ENCODE measurements around the gene ZSWIM4.

GRCh38 chr19:13813147-13813546, 17.9 kb downstream of the ZSWIM4 start:
- TF ChIP-seq POLR2A (IDR thresholded peaks at IDR 0.05; ENCODE audit: low read length) (no peak), GATA1 (IDR thresholded peaks at IDR 0.05; ENCODE audit: low read depth, low read length) (no peak)
